ENCODE measurements around the gene SPNS2.

DNA sequence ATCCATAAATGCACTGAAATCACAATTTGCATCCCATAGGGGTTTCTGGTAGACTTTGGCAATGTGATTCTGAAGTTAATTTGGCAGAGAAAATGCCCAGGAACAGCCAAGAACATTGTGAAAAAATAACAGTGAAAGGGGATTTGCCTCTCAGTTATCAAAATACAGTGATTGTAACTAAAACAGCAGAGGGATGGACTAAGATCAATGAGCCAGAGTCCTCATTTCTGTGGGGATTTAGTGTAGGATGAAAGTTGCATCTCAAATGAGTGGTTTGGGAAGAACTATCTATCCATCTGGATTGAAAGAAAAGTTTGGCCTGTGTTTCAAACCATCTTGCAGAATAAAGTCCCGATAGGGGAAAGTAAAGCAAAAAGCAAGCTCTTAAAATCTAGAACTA, 28.5 kb downstream of the SPNS2 start:
- TF ChIP-seq, protein P1, sequence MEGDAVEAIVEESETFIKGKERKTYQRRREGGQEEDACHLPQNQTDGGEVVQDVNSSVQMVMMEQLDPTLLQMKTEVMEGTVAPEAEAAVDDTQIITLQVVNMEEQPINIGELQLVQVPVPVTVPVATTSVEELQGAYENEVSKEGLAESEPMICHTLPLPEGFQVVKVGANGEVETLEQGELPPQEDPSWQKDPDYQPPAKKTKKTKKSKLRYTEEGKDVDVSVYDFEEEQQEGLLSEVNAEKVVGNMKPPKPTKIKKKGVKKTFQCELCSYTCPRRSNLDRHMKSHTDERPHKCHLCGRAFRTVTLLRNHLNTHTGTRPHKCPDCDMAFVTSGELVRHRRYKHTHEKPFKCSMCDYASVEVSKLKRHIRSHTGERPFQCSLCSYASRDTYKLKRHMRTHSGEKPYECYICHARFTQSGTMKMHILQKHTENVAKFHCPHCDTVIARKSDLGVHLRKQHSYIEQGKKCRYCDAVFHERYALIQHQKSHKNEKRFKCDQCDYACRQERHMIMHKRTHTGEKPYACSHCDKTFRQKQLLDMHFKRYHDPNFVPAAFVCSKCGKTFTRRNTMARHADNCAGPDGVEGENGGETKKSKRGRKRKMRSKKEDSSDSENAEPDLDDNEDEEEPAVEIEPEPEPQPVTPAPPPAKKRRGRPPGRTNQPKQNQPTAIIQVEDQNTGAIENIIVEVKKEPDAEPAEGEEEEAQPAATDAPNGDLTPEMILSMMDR (IDR thresholded peaks at IDR 0.05) = no peak
- TF ChIP-seq POLR2A (IDR thresholded peaks at IDR 0.05) = no peak

All from Peyer's patch (tissue), 4 donors.